Activated CD8-positive, alpha-beta memory T cell treated with anti-CD3 and anti-CD28 coated beads, Interleukin-2, amount 50 U/mL, for 1 hour (primary cell): Measurements from ENCODE around the gene POP4.

Source experiments
- DNase-seq: peaks from one replicate; pipeline ENCODE4 v3.0.0-alpha.2; 2020; ENCODE audit errors: extremely low read depth

Gene POP4

GRCh38 chr19:29576761-29577648 is 29.1 kb upstream of the POP4 start:
- DNase-seq = no peak

DNA sequence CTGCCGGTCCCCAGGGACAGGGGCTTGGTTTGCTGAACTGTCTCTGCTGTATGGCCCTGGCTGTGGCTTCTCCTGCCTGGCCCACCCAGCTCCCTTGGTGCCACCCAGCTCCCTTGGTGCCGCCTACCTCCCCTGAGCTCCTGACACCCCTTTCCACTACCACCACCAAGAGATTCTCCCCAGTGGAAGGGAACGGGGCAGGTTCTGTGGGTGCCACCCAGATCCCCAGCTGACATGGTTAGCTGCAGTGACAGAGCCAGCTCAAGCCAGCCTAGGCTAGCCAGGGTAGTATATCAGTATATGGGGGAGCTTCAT is 28.5 kb upstream of the POP4 start:
- DNase-seq = no peak

- no peak for DNase-seq
Measured at GRCh38 chr19:29578349-29578748, 27.7 kb upstream of the POP4 start.

DNA sequence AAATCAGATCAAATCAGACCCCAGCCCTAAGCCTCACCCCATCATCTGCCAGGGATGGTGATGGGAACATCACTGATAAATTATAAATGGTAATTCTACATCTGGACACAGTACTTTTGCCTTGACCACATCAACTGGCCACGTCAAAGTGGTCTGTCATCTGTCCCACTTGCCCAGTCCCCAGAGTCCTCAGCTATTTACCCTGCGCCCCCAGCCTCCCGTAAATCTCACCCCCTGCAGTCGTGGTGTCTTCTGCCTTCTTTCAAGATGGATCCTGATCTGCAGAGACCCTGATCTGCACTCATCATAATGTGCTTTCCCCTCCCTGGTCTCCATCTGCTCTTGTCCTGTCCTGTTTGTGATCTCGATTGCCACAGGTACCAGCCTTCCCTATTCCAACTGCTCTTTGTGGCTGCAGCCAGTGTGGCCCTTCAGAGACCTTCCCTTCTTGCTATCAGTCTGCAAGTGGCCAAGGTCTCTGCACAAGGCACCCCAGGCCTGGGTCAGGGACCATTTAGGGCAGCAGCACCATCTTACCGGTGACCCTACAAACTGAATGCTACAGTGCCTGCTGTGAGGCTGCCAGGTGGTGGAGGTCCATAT is 26.7 kb upstream of the POP4 start:
- no peak for DNase-seq

DNA sequence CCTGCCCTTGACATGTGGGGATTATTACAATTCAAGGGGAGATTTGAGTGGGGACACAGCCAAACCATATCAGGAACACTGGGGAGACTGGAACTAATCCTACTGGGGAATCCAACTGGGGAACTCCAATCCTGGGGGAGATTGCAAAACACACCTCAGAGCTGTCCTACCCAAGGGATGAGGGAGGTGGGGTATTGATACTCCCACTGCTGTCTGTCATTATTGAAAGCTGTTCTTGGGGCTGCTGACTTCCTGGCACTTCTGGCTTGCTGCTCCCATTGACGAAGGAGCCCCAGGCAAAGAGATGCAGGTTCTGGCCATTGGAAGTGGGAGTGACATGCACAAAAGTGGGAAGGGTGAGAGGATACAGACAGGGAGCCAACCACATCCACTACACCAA is 24.7 kb upstream of the POP4 start:
- DNase-seq = no peak

DNA sequence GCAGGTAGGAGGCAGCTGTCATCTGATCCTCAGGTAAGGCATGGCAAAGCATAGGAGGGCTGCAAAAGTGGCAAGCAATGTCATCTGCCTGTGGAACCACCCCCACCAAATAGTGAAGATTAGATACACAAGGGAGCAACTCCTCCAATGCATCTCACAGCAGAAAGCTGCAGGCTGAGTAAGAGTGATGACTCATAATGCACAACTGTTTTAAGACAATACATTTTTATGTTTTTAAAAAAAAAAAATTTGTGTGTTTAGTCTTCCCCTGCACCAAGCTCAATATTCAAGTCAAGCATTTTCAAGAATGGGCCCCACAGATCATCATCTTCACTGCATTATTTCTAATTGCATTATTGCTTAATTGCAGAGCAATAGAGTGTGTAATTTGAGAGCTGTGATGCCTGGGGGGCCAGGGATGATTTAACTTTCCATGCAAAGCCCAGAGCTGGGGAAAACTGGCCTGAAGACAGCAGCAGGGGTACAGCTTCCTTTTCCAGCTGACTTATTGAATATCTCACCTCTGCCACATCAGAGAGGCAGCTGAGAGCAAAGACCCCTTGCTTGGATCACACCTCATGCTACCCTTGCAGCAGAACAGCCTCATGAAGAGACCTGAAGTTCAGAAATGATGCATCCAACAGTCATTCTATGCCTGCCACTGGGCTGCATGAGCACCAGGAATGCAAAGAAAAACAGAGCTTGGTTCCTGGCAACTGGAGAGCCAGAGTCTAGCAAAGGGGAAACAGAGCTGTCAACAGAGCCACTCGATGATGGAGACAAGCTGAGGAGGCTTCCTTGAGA is 22.7 kb upstream of the POP4 start:
- no peak for DNase-seq

- DNase-seq = no peak
Measured at GRCh38 chr19:29586401-29586800, 19.7 kb upstream of the POP4 start.

DNA sequence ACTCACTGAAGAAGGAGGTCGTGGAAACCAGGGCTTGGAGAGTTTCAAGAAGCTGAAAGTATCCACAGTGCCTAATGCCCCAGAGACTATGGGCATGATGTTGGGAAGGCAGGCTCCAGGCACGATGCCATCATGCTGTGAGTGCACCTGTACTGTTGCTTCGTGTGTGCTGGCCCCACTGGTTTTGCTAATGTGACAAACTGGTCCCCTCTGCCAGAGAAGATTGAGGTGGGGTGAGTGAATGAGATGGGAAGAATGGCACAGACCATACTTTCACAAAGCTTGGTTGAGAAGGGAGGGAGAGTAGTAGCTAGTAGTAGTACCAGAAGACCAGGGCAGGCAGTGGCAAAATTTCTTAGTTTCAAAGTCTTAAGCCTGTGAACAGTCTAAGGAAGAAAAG is 19.0 kb upstream of the POP4 start:
- no peak for DNase-seq

GRCh38 chr19:29587518-29587986 is 18.5 kb upstream of the POP4 start:
- DNase-seq = peak; percentile 40

DNA sequence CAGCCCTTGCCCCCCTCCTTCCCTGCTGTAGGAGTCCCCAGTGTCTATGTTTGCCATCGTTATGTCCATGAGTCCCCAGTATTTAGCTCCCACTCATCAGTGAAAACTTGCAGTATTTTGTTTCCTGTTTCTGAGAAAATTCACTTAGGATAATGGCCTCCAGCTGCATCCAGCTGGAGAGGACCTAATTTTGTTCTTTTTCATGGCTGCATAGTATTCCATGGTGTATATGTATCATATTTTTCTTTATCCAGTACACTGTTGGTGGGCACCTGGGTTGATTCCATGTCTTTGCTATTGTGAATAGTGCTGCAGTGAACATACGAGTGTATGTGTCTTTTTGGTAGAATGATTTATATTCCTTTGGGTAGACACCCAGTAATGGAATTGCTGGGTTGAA is 18.0 kb upstream of the POP4 start:
- no peak for DNase-seq

- no peak for DNase-seq
Measured at GRCh38 chr19:29590278-29590677, 15.8 kb upstream of the POP4 start.

- no peak for DNase-seq
Measured at GRCh38 chr19:29591670-29592069, 14.4 kb upstream of the POP4 start.

GRCh38 chr19:29593869-29594268 is 12.2 kb upstream of the POP4 start:
- no peak for DNase-seq

DNA sequence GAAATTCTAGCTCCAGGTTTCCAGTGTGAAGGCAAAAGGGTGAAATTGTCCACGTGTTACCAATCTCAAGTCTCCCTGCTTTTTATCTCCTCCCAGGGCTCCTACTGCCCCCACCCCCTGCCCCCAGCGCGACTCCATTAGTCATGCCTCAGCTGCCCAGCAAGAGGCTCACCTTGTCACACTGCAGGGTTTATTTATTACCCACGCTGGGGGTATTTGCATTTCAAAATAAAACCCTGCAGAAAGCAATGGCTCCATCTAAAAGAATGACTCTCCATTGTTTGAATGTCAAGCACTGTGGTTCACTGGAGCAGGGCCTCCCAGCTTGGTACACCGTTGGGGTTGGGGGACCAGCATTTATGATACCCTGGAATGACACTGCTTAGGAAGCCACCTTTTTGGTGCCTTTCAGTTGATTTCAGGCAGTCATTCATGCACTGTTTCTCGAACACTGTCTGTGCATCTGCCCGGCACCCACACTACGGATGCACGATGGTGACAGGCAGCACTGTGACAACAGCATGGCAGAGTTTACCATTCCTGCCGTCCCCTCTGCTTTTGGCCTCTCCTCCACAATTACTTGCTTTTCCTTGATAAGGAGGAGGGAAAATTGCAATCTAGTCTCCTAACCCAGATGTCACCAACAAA is 9.9 kb upstream of the POP4 start:
- no peak for DNase-seq

DNA sequence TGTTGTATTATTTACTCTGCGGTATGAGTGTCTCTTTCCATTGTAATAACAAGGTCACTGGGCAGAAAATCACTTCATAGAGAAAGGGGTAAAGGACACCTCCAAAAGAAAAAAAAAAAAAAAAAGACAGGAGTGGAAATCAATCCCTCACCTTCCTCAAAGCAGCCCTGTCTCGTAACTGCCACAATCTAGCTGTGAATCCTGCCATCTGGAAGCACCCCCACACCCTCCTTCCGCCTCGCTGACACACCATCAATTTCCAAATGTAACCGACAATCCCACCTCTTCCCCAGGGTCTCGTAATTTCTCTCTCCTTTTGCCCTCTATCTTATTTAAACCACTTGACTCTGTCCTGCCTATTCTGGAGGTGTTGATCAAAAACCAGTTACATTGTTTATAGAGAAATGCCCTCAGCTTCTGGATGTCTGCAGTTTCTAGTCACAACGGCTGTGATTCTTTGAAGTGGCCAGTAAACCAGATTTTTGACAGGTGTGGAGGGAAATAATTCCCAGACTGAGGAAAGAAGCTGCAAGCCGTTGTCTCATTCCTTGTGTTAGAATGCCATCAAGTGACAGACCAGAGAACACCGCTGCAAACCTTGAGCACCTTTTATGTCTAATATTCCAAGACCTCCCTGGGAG is 9.1 kb upstream of the POP4 start:
- DNase-seq = no peak

GRCh38 chr19:29598036-29598435 is 8.0 kb upstream of the POP4 start:
- no peak for DNase-seq

GRCh38 chr19:29598496-29598895 is 7.6 kb upstream of the POP4 start:
- DNase-seq = no peak

- no peak for DNase-seq
Measured at GRCh38 chr19:29603308-29603707, 2.8 kb upstream of the POP4 start.

GRCh38 chr19:29606420-29606747 is 301 bp downstream of the POP4 start:
- DNase-seq = no peak

DNA sequence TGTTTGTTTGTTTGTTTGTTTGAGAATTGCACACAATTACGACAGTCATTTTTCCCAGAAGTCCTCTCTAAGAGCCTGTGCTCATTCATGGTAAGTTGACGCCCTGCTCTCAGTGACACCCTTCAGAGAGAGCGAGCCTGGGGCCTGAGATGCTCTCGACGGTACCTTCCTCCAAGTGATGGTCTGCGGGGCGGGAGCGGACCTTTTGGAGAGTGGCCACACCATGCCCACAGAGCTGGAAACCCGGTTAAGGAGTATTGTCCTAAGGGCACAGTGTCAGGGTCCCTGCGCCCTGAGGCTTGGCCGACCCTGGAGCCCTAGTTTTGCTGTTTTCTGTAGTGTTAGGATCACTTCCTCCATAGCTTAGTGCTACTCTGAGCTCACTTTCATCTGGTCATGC is 3.6 kb downstream of the POP4 start:
- DNase-seq = no peak

- no peak for DNase-seq
Measured at GRCh38 chr19:29610213-29610573, 4.1 kb downstream of the POP4 start.
